HepG2 (cell line): ENCODE results near the gene SHLD1. TPM values are rescaled to one million over a fixed set of nuclear protein-coding genes. Genes with fewer than 3 reads are reported as not detected.

ENCODE experiments used
- ATF3 ChIP-seq: sonication (generic); formaldehyde crosslinking; IDR thresholded peaks from 2 replicates; pipeline ENCODE4 v1.4.0; 2020; ENCODE audit warnings: missing genetic modification reagents
- CHD2 ChIP-seq: IDR thresholded peaks from 2 replicates; pipeline ENCODE4 v1.6.1; 2011; ENCODE audit warnings: low read depth, low read length, improper control_type of control experiment
- HIC2 ChIP-seq: sonication (generic); formaldehyde crosslinking; IDR thresholded peaks from 2 replicates; pipeline ENCODE4 v1.9.0; 2022; ENCODE audit warnings: low read depth, missing genetic modification reagents
- HNF4G ChIP-seq, 2 experiments: sonication (generic) in 1 of 2; formaldehyde crosslinking in 1 of 2; IDR thresholded peaks; 2 replicates each; pipeline versions ENCODE4 v1.4.0 to v1.6.1; 2011 to 2020; ENCODE audit warnings: borderline replicate concordance in 2 of 2, low read depth in 2 of 2, mild to moderate bottlenecking in 2 of 2, low read length in 1 of 2, missing genetic modification reagents in 1 of 2, moderate library complexity in 1 of 2
- HOXA3 ChIP-seq: sonication (generic); formaldehyde crosslinking; IDR thresholded peaks from 2 replicates; pipeline ENCODE4 v1.5.0; 2020; ENCODE audit warnings: missing genetic modification reagents
- KLF13 ChIP-seq: sonication (generic); formaldehyde crosslinking; IDR thresholded peaks from 2 replicates; pipeline ENCODE4 v1.4.0; 2020; ENCODE audit warnings: mild to moderate bottlenecking, missing genetic modification reagents
- MLLT10 ChIP-seq: sonication (generic); formaldehyde crosslinking; IDR thresholded peaks from 2 replicates; pipeline ENCODE4 v1.4.0; 2020; ENCODE audit warnings: missing genetic modification reagents
- MTF2 ChIP-seq: sonication (generic); formaldehyde crosslinking; IDR thresholded peaks from 2 replicates; pipeline ENCODE4 v1.5.0; 2020; ENCODE audit warnings: missing genetic modification reagents, borderline replicate concordance
- NCOA5 ChIP-seq: sonication (generic); formaldehyde crosslinking; IDR thresholded peaks from 2 replicates; pipeline ENCODE4 v1.4.0; 2020; ENCODE audit warnings: missing genetic modification reagents
- RBAK ChIP-seq: sonication (generic); formaldehyde crosslinking; IDR thresholded peaks from 2 replicates; pipeline ENCODE4 v1.5.1; 2020; ENCODE audit warnings: mild to moderate bottlenecking, missing genetic modification reagents
- SMAD1 ChIP-seq: sonication (generic); formaldehyde crosslinking; IDR thresholded peaks from 2 replicates; pipeline ENCODE4 v1.4.0; 2020; ENCODE audit warnings: missing genetic modification reagents, low read depth, mild to moderate bottlenecking, borderline replicate concordance
- SRF ChIP-seq: IDR thresholded peaks from 2 replicates; pipeline ENCODE4 v1.6.1; 2011; ENCODE audit warnings: mild to moderate bottlenecking, low read depth, low read length, moderate library complexity
- ZFP41 ChIP-seq: sonication (generic); formaldehyde crosslinking; IDR thresholded peaks from 2 replicates; pipeline ENCODE4 v1.4.0; 2020; ENCODE audit warnings: mild to moderate bottlenecking, missing genetic modification reagents, borderline replicate concordance
- ZFYVE20 ChIP-seq: sonication (generic); formaldehyde crosslinking; IDR thresholded peaks from 2 replicates; pipeline ENCODE4 v1.8.0; 2023; ENCODE audit warnings: low read depth, mild to moderate bottlenecking, moderate library complexity, missing genetic modification reagents, borderline replicate concordance
- ZNF17 ChIP-seq: sonication (generic); formaldehyde crosslinking; IDR thresholded peaks from 2 replicates; pipeline ENCODE4 v1.5.0; 2020; ENCODE audit warnings: mild to moderate bottlenecking, missing genetic modification reagents
- ZNF207 ChIP-seq: fragments of 450-650 bp; IDR thresholded peaks from 2 replicates; pipeline ENCODE4 v1.6.1; 2016; ENCODE audit warnings: antibody characterized with exemption, borderline replicate concordance
- ZNF256 ChIP-seq: sonication (generic); formaldehyde crosslinking; conservative IDR thresholded peaks from 2 replicates; pipeline ENCODE4 v1.4.0; 2020; ENCODE audit warnings: missing genetic modification reagents
- ZNF317 ChIP-seq: sonication (generic); formaldehyde crosslinking; IDR thresholded peaks from 2 replicates; pipeline ENCODE4 v1.5.0; 2020; ENCODE audit warnings: mild to moderate bottlenecking, missing genetic modification reagents
- ZNF367 ChIP-seq: sonication (generic); formaldehyde crosslinking; IDR thresholded peaks from 2 replicates; pipeline ENCODE4 v1.4.0; 2020; ENCODE audit warnings: missing genetic modification reagents, borderline replicate concordance
- ZNF556 ChIP-seq: sonication (generic); formaldehyde crosslinking; IDR thresholded peaks from 2 replicates; pipeline ENCODE4 v1.4.0; 2020; ENCODE audit warnings: mild to moderate bottlenecking, missing genetic modification reagents, borderline replicate concordance
- ZNF724P ChIP-seq: sonication (generic); formaldehyde crosslinking; IDR thresholded peaks from 2 replicates; pipeline ENCODE4 v1.8.0; 2022; ENCODE audit warnings: missing genetic modification reagents, borderline replicate concordance
- ZNF772 ChIP-seq: sonication (generic); formaldehyde crosslinking; IDR thresholded peaks from 2 replicates; pipeline ENCODE4 v1.5.0; 2020; ENCODE audit warnings: mild to moderate bottlenecking, missing genetic modification reagents
- polyA plus RNA-seq, 8 experiments: library from polyadenylated mRNA; depleted of rRNA in 3 of 8; stranded (reverse) in 7 of 8; unstranded in 1 of 8; fragments of >200 nt; fragmentation: Illumina TruSeq in 4 of 8; extraction: Trizol in 4 of 8; gene quantifications; 2 replicates each; pipeline versions ENCODE4 v1.2.1 to v1.2.3, GENCODE V29; 2011 to 2016; ENCODE audit warnings: low read depth in 4 of 8, missing spikeins in 1 of 8, mixed read lengths in 1 of 8; ENCODE audit not compliant: insufficient read depth in 1 of 8
- total RNA-seq, 5 experiments: library from RNA; depleted of rRNA; stranded (reverse); fragments of >200 nt; fragmentation: Illumina TruSeq; extraction: Trizol; gene quantifications; 2 replicates each; pipeline ENCODE4 v1.2.3, GENCODE V29; 2016; ENCODE audit warnings: low read depth in 1 of 5
- TF ChIP-seq, protein P1 (sequence below): sonication (generic); formaldehyde crosslinking; IDR thresholded peaks from 2 replicates; pipeline ENCODE4; 2020; ENCODE audit warnings: missing genetic modification reagents, mild to moderate bottlenecking, borderline replicate concordance
- TF ChIP-seq, protein P2 (sequence below): sonication (generic); formaldehyde crosslinking; IDR thresholded peaks from 2 replicates; pipeline ENCODE4 v1.4.0; 2020; ENCODE audit warnings: missing genetic modification reagents, borderline replicate concordance

The SHLD1 gene
- total and polyA plus RNA-seq, 2 of the 13 experiments (the other 11 are each of a cell fraction or from before 2014, with no cell fraction given) = 8.9 to 10.0 TPM

- TF ChIP-seq ZFYVE20 = no peak
- TF ChIP-seq ZNF256 (CRISPR knock-in tag) = no peak
- TF ChIP-seq MTF2 (CRISPR knock-in tag) = no peak
- TF ChIP-seq, protein P1, sequence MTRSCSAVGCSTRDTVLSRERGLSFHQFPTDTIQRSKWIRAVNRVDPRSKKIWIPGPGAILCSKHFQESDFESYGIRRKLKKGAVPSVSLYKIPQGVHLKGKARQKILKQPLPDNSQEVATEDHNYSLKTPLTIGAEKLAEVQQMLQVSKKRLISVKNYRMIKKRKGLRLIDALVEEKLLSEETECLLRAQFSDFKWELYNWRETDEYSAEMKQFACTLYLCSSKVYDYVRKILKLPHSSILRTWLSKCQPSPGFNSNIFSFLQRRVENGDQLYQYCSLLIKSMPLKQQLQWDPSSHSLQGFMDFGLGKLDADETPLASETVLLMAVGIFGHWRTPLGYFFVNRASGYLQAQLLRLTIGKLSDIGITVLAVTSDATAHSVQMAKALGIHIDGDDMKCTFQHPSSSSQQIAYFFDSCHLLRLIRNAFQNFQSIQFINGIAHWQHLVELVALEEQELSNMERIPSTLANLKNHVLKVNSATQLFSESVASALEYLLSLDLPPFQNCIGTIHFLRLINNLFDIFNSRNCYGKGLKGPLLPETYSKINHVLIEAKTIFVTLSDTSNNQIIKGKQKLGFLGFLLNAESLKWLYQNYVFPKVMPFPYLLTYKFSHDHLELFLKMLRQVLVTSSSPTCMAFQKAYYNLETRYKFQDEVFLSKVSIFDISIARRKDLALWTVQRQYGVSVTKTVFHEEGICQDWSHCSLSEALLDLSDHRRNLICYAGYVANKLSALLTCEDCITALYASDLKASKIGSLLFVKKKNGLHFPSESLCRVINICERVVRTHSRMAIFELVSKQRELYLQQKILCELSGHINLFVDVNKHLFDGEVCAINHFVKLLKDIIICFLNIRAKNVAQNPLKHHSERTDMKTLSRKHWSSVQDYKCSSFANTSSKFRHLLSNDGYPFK = no peak
- no peak for TF ChIP-seq CHD2
- no peak for TF ChIP-seq ZNF556 (CRISPR knock-in tag)
- TF ChIP-seq HOXA3 (CRISPR knock-in tag) = no peak
- no peak; the same call in 1 of the 2 replicates for TF ChIP-seq HNF4G (IDR thresholded peaks at IDR 0.05; ENCODE audit: borderline replicate concordance, low read depth, low read length)
- TF ChIP-seq HNF4G (CRISPR knock-in tag; IDR thresholded peaks at IDR 0.05; ENCODE audit: borderline replicate concordance, low read depth) = no peak
- no peak for TF ChIP-seq ZNF367 (CRISPR knock-in tag)
- TF ChIP-seq ZNF772 (CRISPR knock-in tag) = no peak; the same call in 1 of the 2 replicates
- TF ChIP-seq SMAD1 (CRISPR knock-in tag) = no peak
- TF ChIP-seq ZNF317 (CRISPR knock-in tag) = 0 out of 2 replicates have a peak, but pooled peaks have one; percentile 60
- no peak for TF ChIP-seq ZFP41 (CRISPR knock-in tag)
- no peak for TF ChIP-seq ZNF724P (CRISPR knock-in tag)
- no peak for TF ChIP-seq MLLT10 (CRISPR knock-in tag)
- no peak for TF ChIP-seq RBAK (CRISPR knock-in tag)
- no peak for TF ChIP-seq NCOA5 (CRISPR knock-in tag)
- no peak for TF ChIP-seq KLF13
- no peak for TF ChIP-seq ATF3
- TF ChIP-seq ZNF17 (CRISPR knock-in tag) = no peak
- TF ChIP-seq HIC2 = no peak
- TF ChIP-seq, protein P2, sequence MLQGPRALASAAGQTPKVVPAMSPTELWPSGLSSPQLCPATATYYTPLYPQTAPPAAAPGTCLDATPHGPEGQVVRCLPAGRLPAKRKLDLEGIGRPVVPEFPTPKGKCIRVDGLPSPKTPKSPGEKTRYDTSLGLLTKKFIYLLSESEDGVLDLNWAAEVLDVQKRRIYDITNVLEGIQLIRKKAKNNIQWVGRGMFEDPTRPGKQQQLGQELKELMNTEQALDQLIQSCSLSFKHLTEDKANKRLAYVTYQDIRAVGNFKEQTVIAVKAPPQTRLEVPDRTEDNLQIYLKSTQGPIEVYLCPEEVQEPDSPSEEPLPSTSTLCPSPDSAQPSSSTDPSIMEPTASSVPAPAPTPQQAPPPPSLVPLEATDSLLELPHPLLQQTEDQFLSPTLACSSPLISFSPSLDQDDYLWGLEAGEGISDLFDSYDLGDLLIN (CRISPR knock-in tag) = no peak
- TF ChIP-seq ZNF207 = no peak
- TF ChIP-seq SRF = no peak
Measured at GRCh38 chr20:5714261-5715041, 35.8 kb upstream of the SHLD1 start (continued).
